Activated T-cell treated with anti-CD3 and anti-CD28 coated beads, Interleukin-2, amount 50 U/mL, for 72 hours (primary cell): Measurements from ENCODE around the gene HMCN1. TPM values are rescaled to one million over a fixed set of nuclear protein-coding genes. Genes with fewer than 3 reads are reported as not detected.

Experiments
- ATAC-seq, 2 donors: fragments of 150-1000 bp; cut with Tn5 transposase; replicated peaks in 1 of 2; 2 replicates each; pipeline ENCODE4 v1.10.0; 2021; ENCODE audit warnings: moderate library complexity in 2 of 2, mild to moderate bottlenecking in 1 of 2
- DNase-seq, 2 donors: peaks; one replicate each; pipeline ENCODE4 v3.0.0; 2021 to 2022; ENCODE audit warnings: mixed read lengths in 1 of 2
- H3K27ac Mint-ChIP-seq: one replicate; pipeline ENCODE4 v1.8.0; 2022; ENCODE audit warnings: mild to moderate bottlenecking, moderate library complexity, mixed read lengths
- H3K27me3 Mint-ChIP-seq: one replicate; pipeline ENCODE4 v1.8.0; 2022; ENCODE audit warnings: low read depth, mixed read lengths
- H3K36me3 Mint-ChIP-seq, 2 donors: one replicate each; pipeline ENCODE4 v1.8.0; 2022; ENCODE audit warnings: mixed read lengths in 2 of 2, mild to moderate bottlenecking in 1 of 2; ENCODE audit not compliant: insufficient read depth in 2 of 2
- H3K4me1 Mint-ChIP-seq: one replicate; pipeline ENCODE4 v1.8.0; 2022; ENCODE audit warnings: low read depth, mixed read lengths
- H3K4me3 Mint-ChIP-seq, 2 donors: one replicate each; pipeline ENCODE4 v1.8.0; 2022; ENCODE audit warnings: mild to moderate bottlenecking in 2 of 2, mixed read lengths in 2 of 2, moderate library complexity in 2 of 2
- H3K9me3 Mint-ChIP-seq, 2 donors: one replicate each; pipeline ENCODE4 v1.8.0; 2022; ENCODE audit warnings: mixed read lengths in 2 of 2
- total RNA-seq, 2 donors: library from RNA; stranded (reverse); gene quantifications; one replicate each; pipeline ENCODE4 v1.2.3, GENCODE V29; 2022

The HMCN1 gene
- total RNA-seq, 2 donors from 2014 or later = 0.05 to 0.12 TPM

DNA sequence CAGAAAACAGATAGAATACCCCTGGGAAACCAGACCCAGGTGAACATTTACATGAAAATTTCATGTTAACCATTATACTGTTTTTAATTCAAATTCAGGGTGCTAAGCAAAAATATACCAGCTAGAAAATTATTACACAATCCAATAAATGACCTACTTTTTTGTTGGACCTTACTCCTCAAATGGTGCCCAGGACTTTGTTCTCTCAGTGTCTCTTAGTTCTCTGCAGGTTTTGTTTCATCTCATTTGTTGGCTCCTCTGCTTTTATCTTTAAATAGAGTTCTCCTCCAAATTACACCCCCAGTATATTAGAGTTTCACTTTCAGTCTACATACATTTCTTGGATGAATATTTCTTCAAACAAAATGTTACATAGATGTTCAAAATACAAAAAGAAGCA, 326.0 kb downstream of the HMCN1 start:
- Mint-ChIP-seq H3K27me3 (no peaks in the 10 kb centered on the region), H3K36me3 (no peaks in the 10 kb centered on the region), H3K4me3 (no peak overlapping the region), H3K27ac (no peak overlapping the region), H3K9me3 (no peaks in the 10 kb centered on the region), H3K4me1 (no peaks in the 10 kb centered on the region)
- no peak for ATAC-seq
- no peak for DNase-seq

DNA sequence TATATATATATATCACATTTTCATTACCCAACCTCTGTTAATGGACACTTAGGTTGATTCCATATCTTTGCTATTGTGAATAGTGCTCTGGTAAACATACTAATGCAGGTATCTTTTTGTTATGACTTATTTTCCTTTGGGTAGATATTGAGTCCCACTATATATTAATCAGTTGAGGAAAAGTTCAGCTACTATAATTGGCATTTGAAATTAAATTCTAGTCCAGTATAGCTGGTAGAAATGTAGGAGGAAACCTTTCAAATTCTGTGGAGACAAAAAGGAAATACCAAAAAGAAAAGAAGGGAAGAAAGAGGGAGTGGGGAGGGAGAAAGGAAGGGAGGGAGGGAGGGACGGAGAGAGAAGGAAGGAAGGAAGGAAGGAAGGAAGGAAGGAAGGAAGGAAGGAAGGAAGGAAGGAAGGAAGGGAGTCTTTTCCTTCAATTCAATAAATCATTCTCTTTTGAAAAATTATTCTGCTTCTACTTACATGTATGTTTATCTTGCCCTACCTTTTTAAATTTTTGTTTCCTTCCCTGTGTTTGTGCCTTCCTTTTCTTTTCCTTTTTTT, 329.0 kb downstream of the HMCN1 start:
- no peak overlapping the region for H3K4me3 Mint-ChIP-seq
- ATAC-seq (no peak), DNase-seq (no peak)
- no peaks in the 10 kb centered on the region for H3K27me3 Mint-ChIP-seq
- no peaks in the 10 kb centered on the region for H3K4me1 Mint-ChIP-seq
- H3K9me3 Mint-ChIP-seq = no peaks in the 10 kb centered on the region
- H3K27ac Mint-ChIP-seq = no peak overlapping the region
- no peaks in the 10 kb centered on the region for H3K36me3 Mint-ChIP-seq

DNA sequence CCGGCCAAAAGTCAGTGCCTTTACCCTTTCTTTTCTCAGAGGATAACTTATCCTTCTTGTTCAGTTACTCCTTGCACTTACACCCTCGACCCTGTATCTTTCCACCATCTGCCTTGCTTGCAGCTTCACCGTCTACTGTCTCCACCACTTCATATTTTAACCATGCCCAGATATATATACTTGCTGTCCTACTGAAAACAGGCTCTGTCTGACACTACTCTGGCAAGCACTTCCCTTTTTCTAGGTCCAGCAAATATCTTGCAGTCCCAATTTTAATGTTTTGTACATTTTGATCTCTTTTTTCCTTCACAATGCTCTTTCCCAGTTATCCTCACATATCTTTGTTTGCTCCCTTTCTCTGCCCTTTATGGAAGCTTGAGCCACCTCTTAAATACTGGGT, 332.2 kb downstream of the HMCN1 start:
- H3K9me3 Mint-ChIP-seq = no peaks in the 10 kb centered on the region

DNA sequence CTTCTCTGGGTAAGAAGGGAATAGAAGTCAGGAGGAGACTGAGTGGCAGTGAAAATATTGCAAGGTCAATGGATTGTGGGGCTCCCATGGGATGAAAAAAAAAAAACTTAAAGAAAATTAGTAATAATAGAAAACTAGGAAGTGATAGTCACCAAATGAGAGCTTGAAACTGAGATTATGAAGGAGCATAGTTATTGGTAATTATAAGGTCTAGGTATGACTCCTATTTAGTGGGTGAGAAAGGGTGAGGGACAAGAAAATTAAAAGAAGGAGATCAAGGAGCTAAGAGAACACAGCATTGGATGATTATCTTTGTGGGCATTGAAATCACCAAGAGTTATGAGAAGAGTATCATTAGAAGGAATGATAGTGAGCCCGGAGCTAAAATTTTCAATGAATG, 339.5 kb downstream of the HMCN1 start:
- Mint-ChIP-seq H3K9me3 (no peaks in the 10 kb centered on the region), H3K4me3 (no peak overlapping the region), H3K27me3 (peaks cover 10% of the 10 kb centered on the region), H3K36me3 (no peaks in the 10 kb centered on the region), H3K27ac (no peak overlapping the region), H3K4me1 (peaks cover 7% of the 10 kb centered on the region)
- ATAC-seq = no peak
- no peak for DNase-seq

More for the DNA sequence above, 332.2 kb downstream of the HMCN1 start:
- DNase-seq (no peak), ATAC-seq (no peak)
- H3K4me3 Mint-ChIP-seq = no peak overlapping the region
- no peaks in the 10 kb centered on the region for H3K4me1 Mint-ChIP-seq
- no peaks in the 10 kb centered on the region for H3K36me3 Mint-ChIP-seq
- peaks cover 10% of the 10 kb centered on the region for H3K27me3 Mint-ChIP-seq
- no peak overlapping the region for H3K27ac Mint-ChIP-seq

DNA sequence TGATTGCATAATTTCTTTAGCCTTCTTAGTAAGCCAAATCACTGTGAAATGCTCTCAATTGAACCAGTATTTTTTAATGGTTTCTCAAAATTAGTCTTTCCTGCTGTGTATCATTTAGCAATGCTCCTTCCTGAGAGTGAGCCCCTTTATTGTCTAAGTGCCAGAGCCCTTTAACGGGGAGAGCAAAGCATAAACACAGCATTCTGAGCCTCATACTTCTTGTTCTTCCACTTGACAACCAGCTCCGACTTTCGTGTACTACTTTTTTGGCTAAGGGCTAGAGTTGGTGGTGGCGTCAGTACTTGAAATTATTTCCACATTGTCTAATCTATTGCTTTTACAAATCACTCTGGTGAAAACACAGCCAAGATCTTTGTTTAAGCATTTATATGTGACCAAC, 341.8 kb downstream of the HMCN1 start:
- ATAC-seq = no peak
- Mint-ChIP-seq H3K4me3 (no peak overlapping the region), H3K27ac (no peak overlapping the region), H3K9me3 (no peaks in the 10 kb centered on the region), H3K36me3 (no peaks in the 10 kb centered on the region), H3K4me1 (peaks cover 7% of the 10 kb centered on the region), H3K27me3 (peaks cover 4% of the 10 kb centered on the region)
- no peak for DNase-seq

DNA sequence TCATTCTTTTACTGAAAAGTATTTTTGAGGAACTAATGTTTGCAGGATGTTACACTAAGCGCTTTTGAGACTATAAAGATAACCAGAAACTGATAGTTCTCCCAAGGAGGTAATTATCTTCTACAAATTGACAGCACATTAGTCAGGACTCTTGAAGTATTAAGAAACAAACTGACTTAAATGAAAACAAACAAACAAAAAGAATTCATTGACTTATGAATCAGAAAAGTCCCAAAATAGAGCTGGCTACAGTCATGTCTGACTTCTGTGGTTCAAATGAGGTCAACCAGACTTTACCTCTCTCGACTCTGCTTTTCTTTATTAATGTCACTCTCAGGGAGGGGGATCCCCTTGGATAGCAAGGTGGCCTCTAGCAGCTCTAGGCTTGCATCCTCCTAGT, 344.1 kb downstream of the HMCN1 start:
- Mint-ChIP-seq H3K4me3 (no peak overlapping the region), H3K4me1 (peaks cover 7% of the 10 kb centered on the region), H3K27ac (no peak overlapping the region), H3K27me3 (peaks cover 6% of the 10 kb centered on the region), H3K36me3 (no peaks in the 10 kb centered on the region), H3K9me3 (no peaks in the 10 kb centered on the region)
- ATAC-seq (peak; percentile 70 to 93), DNase-seq (peak; percentile 1 to 8)

DNA sequence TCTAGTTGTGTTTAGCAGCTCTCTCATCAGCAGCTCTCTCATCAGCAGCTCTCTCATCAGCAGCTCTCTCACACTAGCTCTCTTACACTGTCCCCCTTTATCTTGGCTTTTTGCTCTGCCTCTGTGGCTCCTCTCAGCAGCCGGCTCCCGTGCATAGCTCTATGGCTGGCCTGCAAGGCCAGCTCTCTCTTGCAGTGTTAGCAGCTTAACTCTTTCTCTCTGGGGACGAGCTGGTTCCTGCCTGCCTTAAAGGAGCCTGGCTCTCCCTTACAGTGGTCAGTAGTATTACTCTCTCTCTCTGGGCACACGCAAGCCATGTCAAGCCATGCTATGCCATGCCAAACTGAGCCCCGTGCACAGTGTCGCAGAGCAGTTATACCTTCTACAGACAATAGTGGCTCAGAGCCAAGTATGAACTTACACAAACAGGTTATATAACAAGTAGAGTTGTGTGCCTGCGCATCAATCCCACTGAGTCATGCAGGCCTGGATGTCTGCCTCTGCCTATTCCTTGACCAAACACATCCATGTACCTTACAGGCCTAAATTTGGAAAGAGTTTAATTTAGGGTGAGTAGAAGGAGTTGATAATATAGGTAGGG, 345.0 kb downstream of the HMCN1 start:
- no peak overlapping the region for H3K4me3 Mint-ChIP-seq
- H3K36me3 Mint-ChIP-seq = no peaks in the 10 kb centered on the region
- DNase-seq = no peak
- peaks cover 6% of the 10 kb centered on the region for H3K27me3 Mint-ChIP-seq
- no peak for ATAC-seq
- no peak overlapping the region for H3K27ac Mint-ChIP-seq
- H3K4me1 Mint-ChIP-seq = peaks cover 7% of the 10 kb centered on the region
- H3K9me3 Mint-ChIP-seq = no peaks in the 10 kb centered on the region

DNA sequence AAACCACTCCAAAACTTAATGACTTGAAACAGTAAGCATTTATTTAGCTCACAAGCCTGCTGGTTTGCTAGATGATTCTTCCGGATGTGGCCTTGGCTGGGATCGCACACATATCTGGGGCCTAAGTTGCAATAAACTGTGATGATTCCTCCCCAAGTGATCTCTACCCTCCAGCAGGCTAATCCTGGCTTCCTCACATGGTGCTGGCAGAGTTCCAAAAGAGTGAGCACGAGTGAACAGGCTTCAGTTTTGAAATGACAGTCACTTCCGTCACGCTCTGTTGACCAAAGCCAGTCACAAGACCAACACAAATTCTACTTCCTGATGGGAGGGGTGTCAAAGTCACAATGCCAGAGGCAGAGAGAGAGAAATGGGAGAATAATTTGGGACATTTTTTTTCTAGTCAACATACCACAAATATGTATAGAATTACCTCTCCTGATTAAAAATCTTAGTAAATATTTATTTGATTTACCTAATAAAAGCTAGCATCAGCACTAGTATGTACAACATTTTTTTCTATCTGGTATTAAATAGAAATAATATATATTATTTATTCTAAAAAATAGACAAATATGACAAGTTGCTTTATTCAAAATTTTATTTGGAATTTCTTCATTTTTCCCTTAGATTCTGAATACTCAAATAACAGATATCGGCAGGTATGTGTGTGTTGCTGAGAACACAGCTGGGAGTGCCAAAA, 348.2 kb downstream of the HMCN1 start:
- peaks cover 7% of the 10 kb centered on the region for H3K4me1 Mint-ChIP-seq
- H3K36me3 Mint-ChIP-seq = no peaks in the 10 kb centered on the region
- no peak overlapping the region for H3K4me3 Mint-ChIP-seq
- H3K27me3 Mint-ChIP-seq = peaks cover 6% of the 10 kb centered on the region
- H3K27ac Mint-ChIP-seq = no peak overlapping the region
- H3K9me3 Mint-ChIP-seq = no peaks in the 10 kb centered on the region
- peak in 1 of 2 donors; percentile 44 for ATAC-seq
- peak; percentile 4 to 15 for DNase-seq

DNA sequence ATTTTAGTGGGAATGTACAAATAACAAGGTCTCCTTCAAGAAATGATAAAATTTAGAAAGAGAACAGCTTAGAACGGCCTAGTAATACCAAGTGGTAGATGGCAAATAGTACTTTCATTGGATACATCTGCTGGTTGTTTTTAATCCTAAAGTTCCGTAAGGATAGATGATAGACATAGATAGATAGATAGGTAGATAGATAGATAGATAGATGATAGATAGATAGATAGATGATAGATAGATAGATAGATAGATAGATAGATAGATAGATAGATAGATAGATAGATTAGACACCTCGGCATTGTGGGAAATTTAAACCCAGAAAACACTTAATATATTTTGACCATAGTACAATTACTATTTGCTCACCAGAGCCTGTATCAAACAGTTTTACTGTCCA, 352.4 kb downstream of the HMCN1 start:
- Mint-ChIP-seq H3K36me3 (no peaks in the 10 kb centered on the region), H3K27ac (no peak overlapping the region), H3K9me3 (no peaks in the 10 kb centered on the region), H3K4me1 (no peaks in the 10 kb centered on the region), H3K4me3 (no peak overlapping the region), H3K27me3 (no peaks in the 10 kb centered on the region)
- DNase-seq (no peak), ATAC-seq (no peak)

DNA sequence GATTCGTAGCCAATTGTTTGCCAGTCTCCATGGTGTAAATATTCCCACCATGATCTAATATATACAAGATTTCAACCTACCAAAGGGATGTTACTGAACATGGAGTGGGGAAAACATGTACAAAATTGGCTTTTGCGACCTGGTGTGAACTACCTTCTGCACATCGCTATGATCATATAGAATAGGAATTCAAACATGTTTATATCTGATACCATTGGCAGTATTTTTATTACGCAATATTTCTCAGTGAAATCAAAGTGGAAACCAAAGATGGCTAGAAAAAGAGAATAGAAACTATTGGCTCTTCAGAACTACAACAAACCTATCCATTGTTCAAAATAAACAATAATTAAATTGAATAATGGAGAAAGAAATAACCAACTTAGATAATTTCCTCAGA, 355.7 kb downstream of the HMCN1 start:
- Mint-ChIP-seq H3K9me3 (no peaks in the 10 kb centered on the region), H3K27me3 (peaks cover 11% of the 10 kb centered on the region), H3K4me1 (no peaks in the 10 kb centered on the region), H3K36me3 (no peaks in the 10 kb centered on the region), H3K4me3 (no peak overlapping the region), H3K27ac (no peak overlapping the region)
- DNase-seq (no peak), ATAC-seq (no peak)

DNA sequence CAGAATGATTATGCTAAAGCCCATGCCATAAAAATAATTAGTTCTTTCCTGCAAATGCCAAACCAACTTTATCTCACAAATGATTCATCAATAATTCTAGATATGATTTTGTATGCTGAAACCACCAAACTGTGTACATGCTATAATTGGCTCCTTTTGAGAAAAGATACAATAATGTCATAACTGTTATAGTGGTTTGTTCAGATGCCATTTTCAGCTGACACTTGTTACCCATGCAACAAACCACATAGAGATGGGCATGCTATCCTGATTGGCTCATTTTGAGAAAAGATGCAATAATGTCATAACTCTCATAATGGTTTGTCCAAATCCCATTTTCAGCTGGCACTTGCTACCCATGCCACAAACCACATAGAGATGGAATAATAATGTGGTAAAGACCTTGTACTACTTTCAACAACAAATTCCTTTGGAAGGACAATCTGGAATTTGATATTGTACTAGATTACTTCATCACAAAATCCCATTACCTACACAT, 357.1 kb downstream of the HMCN1 start:
- no peaks in the 10 kb centered on the region for H3K36me3 Mint-ChIP-seq
- H3K27ac Mint-ChIP-seq = no peak overlapping the region
- no peak for DNase-seq
- peaks cover 11% of the 10 kb centered on the region for H3K27me3 Mint-ChIP-seq
- ATAC-seq = peak in 1 of 2 donors; percentile 60
- H3K9me3 Mint-ChIP-seq = no peaks in the 10 kb centered on the region
- no peaks in the 10 kb centered on the region for H3K4me1 Mint-ChIP-seq
- H3K4me3 Mint-ChIP-seq = no peak overlapping the region

DNA sequence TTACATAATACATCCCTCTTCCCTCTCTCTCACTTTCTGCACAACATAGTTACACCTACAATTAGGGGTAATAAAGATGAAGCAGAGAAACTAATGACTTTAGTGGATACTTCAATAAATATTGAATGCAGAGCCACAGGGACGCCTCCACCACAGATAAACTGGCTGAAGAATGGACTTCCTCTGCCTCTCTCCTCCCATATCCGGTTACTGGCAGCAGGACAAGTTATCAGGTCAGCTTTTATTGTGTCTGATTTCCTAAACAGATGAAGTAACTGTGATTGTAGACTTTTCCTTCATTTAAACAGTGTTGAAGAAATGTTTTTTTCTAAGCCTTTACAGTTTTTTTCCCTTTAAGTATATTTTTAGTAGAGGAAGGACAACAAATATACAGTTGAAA, 359.2 kb downstream of the HMCN1 start:
- Mint-ChIP-seq H3K4me3 (no peak overlapping the region), H3K36me3 (no peaks in the 10 kb centered on the region), H3K27ac (no peak overlapping the region), H3K4me1 (no peaks in the 10 kb centered on the region), H3K27me3 (peaks cover 19% of the 10 kb centered on the region), H3K9me3 (no peaks in the 10 kb centered on the region)
- no peak for ATAC-seq
- DNase-seq = no peak

DNA sequence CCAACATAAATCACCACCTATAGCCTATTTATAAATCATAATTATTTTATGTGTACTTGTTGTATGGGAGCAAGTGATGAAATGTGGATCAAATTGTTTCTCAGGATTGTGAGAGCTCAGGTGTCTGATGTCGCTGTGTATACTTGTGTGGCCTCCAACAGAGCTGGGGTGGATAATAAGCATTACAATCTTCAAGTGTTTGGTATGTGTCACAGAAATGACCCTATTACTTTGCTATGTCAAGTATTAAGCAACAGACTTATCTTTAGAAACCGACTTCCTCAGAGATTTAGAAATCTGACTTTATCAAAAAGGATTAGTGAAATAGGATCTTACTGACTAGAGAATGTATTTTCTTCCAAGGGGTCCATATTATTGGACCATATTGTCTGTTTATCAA, 360.0 kb downstream of the HMCN1 start:
- no peaks in the 10 kb centered on the region for H3K36me3 Mint-ChIP-seq
- no peak overlapping the region for H3K27ac Mint-ChIP-seq
- H3K27me3 Mint-ChIP-seq = peaks cover 19% of the 10 kb centered on the region
- H3K9me3 Mint-ChIP-seq = no peaks in the 10 kb centered on the region
- no peak overlapping the region for H3K4me3 Mint-ChIP-seq
- no peak for DNase-seq
- H3K4me1 Mint-ChIP-seq = no peaks in the 10 kb centered on the region
- no peak for ATAC-seq
